ENCODE data around the gene TMEM117.
"Not testable (repeated sequence)": the region's sequence is repeated elsewhere in the genome, so short reads cannot be mapped to it uniquely, and the experiment has no call there.

TMEM117 gene

GRCh38 chr12:44154128-44154527 lies 318.2 kb downstream of the TMEM117 start:
- Histone ChIP-seq H3K4me3 (ENCODE audit: low read depth, low read length) (no peak overlapping the region), H3K27ac (ENCODE audit: low read depth, low read length) (no peak overlapping the region), H3K27me3 (ENCODE audit: control insufficient read depth, insufficient read depth, low read length) (no peaks in the 10 kb centered on the region), H3K9ac (ENCODE audit: low read length) (no peak overlapping the region), H3K9me3 (ENCODE audit: control insufficient read depth, insufficient read depth, low read depth, low read length) (no peaks in the 10 kb centered on the region), H3K36me3 (ENCODE audit: control insufficient read depth, insufficient read depth, low read length) (no peaks in the 10 kb centered on the region), H3K4me1 (ENCODE audit: control insufficient read depth, insufficient read depth, low read length) (peaks cover 5% of the 10 kb centered on the region; the same call in 1 of the 2 replicates)

- Histone ChIP-seq H3K4me3 (ENCODE audit: low read depth, low read length) (no peak overlapping the region), H3K9ac (ENCODE audit: low read length) (no peak overlapping the region), H3K27ac (ENCODE audit: low read depth, low read length) (no peak overlapping the region), H3K27me3 (ENCODE audit: control insufficient read depth, insufficient read depth, low read length) (no peaks in the 10 kb centered on the region), H3K36me3 (ENCODE audit: control insufficient read depth, insufficient read depth, low read length) (no peaks in the 10 kb centered on the region), H3K4me1 (ENCODE audit: control insufficient read depth, insufficient read depth, low read length) (peaks cover 6% of the 10 kb centered on the region; the same call in 1 of the 2 replicates), H3K9me3 (ENCODE audit: control insufficient read depth, insufficient read depth, low read depth, low read length) (no peaks in the 10 kb centered on the region)
Measured at GRCh38 chr12:44155358-44155757, 319.5 kb downstream of the TMEM117 start.

GRCh38 chr12:44157359-44157758 lies 321.5 kb downstream of the TMEM117 start:
- H3K4me1 ChIP-seq (ENCODE audit: control insufficient read depth, insufficient read depth, low read length) = peaks cover 6% of the 10 kb centered on the region; the same call in 1 of the 2 replicates
- no peak overlapping the region for H3K9ac ChIP-seq (ENCODE audit: low read length)
- no peaks in the 10 kb centered on the region for H3K36me3 ChIP-seq (ENCODE audit: control insufficient read depth, insufficient read depth, low read length)
- no peak overlapping the region for H3K4me3 ChIP-seq (ENCODE audit: low read depth, low read length)
- H3K27ac ChIP-seq (ENCODE audit: low read depth, low read length) = no peak overlapping the region
- H3K9me3 ChIP-seq (ENCODE audit: control insufficient read depth, insufficient read depth, low read depth, low read length) = no peaks in the 10 kb centered on the region
- no peaks in the 10 kb centered on the region for H3K27me3 ChIP-seq (ENCODE audit: control insufficient read depth, insufficient read depth, low read length)

GRCh38 chr12:44158746-44159145 lies 322.9 kb downstream of the TMEM117 start:
- no peak overlapping the region for H3K9ac ChIP-seq (ENCODE audit: low read length)
- no peaks in the 10 kb centered on the region for H3K27me3 ChIP-seq (ENCODE audit: control insufficient read depth, insufficient read depth, low read length)
- H3K4me3 ChIP-seq (ENCODE audit: low read depth, low read length) = no peak overlapping the region
- H3K9me3 ChIP-seq (ENCODE audit: control insufficient read depth, insufficient read depth, low read depth, low read length) = no peaks in the 10 kb centered on the region
- no peak overlapping the region for H3K27ac ChIP-seq (ENCODE audit: low read depth, low read length)
- no peaks in the 10 kb centered on the region for H3K36me3 ChIP-seq (ENCODE audit: control insufficient read depth, insufficient read depth, low read length)
- H3K4me1 ChIP-seq (ENCODE audit: control insufficient read depth, insufficient read depth, low read length) = peaks cover 6% of the 10 kb centered on the region; the same call in 1 of the 2 replicates

- Histone ChIP-seq H3K36me3 (ENCODE audit: control insufficient read depth, insufficient read depth, low read length) (no peaks in the 10 kb centered on the region), H3K4me1 (ENCODE audit: control insufficient read depth, insufficient read depth, low read length) (peaks cover 6% of the 10 kb centered on the region; the same call in 1 of the 2 replicates), H3K4me3 (ENCODE audit: low read depth, low read length) (no peak overlapping the region), H3K27ac (ENCODE audit: low read depth, low read length) (no peak overlapping the region; the same call in 1 of the 2 replicates), H3K9me3 (ENCODE audit: control insufficient read depth, insufficient read depth, low read depth, low read length) (no peaks in the 10 kb centered on the region), H3K27me3 (ENCODE audit: control insufficient read depth, insufficient read depth, low read length) (no peaks in the 10 kb centered on the region), H3K9ac (ENCODE audit: low read length) (no peak overlapping the region)
Measured at GRCh38 chr12:44159216-44159615, 323.3 kb downstream of the TMEM117 start.

- Histone ChIP-seq H3K4me1 (ENCODE audit: control insufficient read depth, insufficient read depth, low read length) (peaks cover 6% of the 10 kb centered on the region; the same call in 1 of the 2 replicates), H3K4me3 (ENCODE audit: low read depth, low read length) (no peak overlapping the region), H3K36me3 (ENCODE audit: control insufficient read depth, insufficient read depth, low read length) (no peaks in the 10 kb centered on the region), H3K27me3 (ENCODE audit: control insufficient read depth, insufficient read depth, low read length) (no peaks in the 10 kb centered on the region), H3K27ac (ENCODE audit: low read depth, low read length) (no peak overlapping the region), H3K9me3 (ENCODE audit: control insufficient read depth, insufficient read depth, low read depth, low read length) (no peaks in the 10 kb centered on the region), H3K9ac (ENCODE audit: low read length) (no peak overlapping the region)
Measured at GRCh38 chr12:44159862-44160261, 324.0 kb downstream of the TMEM117 start.

- Histone ChIP-seq H3K27me3 (ENCODE audit: control insufficient read depth, insufficient read depth, low read length) (no peaks in the 10 kb centered on the region), H3K4me1 (ENCODE audit: control insufficient read depth, insufficient read depth, low read length) (peaks cover 6% of the 10 kb centered on the region; the same call in 1 of the 2 replicates), H3K9me3 (ENCODE audit: control insufficient read depth, insufficient read depth, low read depth, low read length) (no peaks in the 10 kb centered on the region), H3K27ac (ENCODE audit: low read depth, low read length) (no peak overlapping the region), H3K4me3 (ENCODE audit: low read depth, low read length) (no peak overlapping the region), H3K36me3 (ENCODE audit: control insufficient read depth, insufficient read depth, low read length) (no peaks in the 10 kb centered on the region), H3K9ac (ENCODE audit: low read length) (no peak overlapping the region)
Measured at GRCh38 chr12:44162961-44163360, 327.1 kb downstream of the TMEM117 start.

- Histone ChIP-seq H3K4me3 (ENCODE audit: low read depth, low read length) (no peak overlapping the region), H3K27ac (ENCODE audit: low read depth, low read length) (no peak overlapping the region), H3K9ac (ENCODE audit: low read length) (no peak overlapping the region), H3K36me3 (ENCODE audit: control insufficient read depth, insufficient read depth, low read length) (no peaks in the 10 kb centered on the region), H3K4me1 (ENCODE audit: control insufficient read depth, insufficient read depth, low read length) (no peaks in the 10 kb centered on the region), H3K27me3 (ENCODE audit: control insufficient read depth, insufficient read depth, low read length) (no peaks in the 10 kb centered on the region), H3K9me3 (ENCODE audit: control insufficient read depth, insufficient read depth, low read depth, low read length) (no peaks in the 10 kb centered on the region)
Measured at GRCh38 chr12:44174053-44174452, 338.2 kb downstream of the TMEM117 start.

GRCh38 chr12:44184499-44185206 lies 348.8 kb downstream of the TMEM117 start:
- Histone ChIP-seq H3K4me3 (ENCODE audit: low read depth, low read length) (no peak overlapping the region), H3K36me3 (ENCODE audit: control insufficient read depth, insufficient read depth, low read length) (no peaks in the 10 kb centered on the region), H3K9ac (ENCODE audit: low read length) (no peak overlapping the region), H3K27me3 (ENCODE audit: control insufficient read depth, insufficient read depth, low read length) (no peaks in the 10 kb centered on the region), H3K27ac (ENCODE audit: low read depth, low read length) (no peak overlapping the region), H3K9me3 (ENCODE audit: control insufficient read depth, insufficient read depth, low read depth, low read length) (no peaks in the 10 kb centered on the region), H3K4me1 (ENCODE audit: control insufficient read depth, insufficient read depth, low read length) (no peaks in the 10 kb centered on the region)

GRCh38 chr12:44193281-44193680 lies 357.4 kb downstream of the TMEM117 start:
- Histone ChIP-seq H3K27ac (ENCODE audit: low read depth, low read length) (no peak overlapping the region), H3K9ac (ENCODE audit: low read length) (no peak overlapping the region), H3K4me1 (ENCODE audit: control insufficient read depth, insufficient read depth, low read length) (no peaks in the 10 kb centered on the region), H3K9me3 (ENCODE audit: control insufficient read depth, insufficient read depth, low read depth, low read length) (no peaks in the 10 kb centered on the region), H3K27me3 (ENCODE audit: control insufficient read depth, insufficient read depth, low read length) (no peaks in the 10 kb centered on the region), H3K36me3 (ENCODE audit: control insufficient read depth, insufficient read depth, low read length) (no peaks in the 10 kb centered on the region), H3K4me3 (ENCODE audit: low read depth, low read length) (no peak overlapping the region)

GRCh38 chr12:44195719-44196118 lies 359.8 kb downstream of the TMEM117 start:
- not testable (repeated sequence) for H3K4me3 ChIP-seq (ENCODE audit: low read depth, low read length); H3K9ac ChIP-seq (ENCODE audit: low read length); H3K27ac ChIP-seq (ENCODE audit: low read depth, low read length); H3K4me1 ChIP-seq (ENCODE audit: control insufficient read depth, insufficient read depth, low read length); H3K9me3 ChIP-seq (ENCODE audit: control insufficient read depth, insufficient read depth, low read depth, low read length); H3K36me3 ChIP-seq (ENCODE audit: control insufficient read depth, insufficient read depth, low read length); H3K27me3 ChIP-seq (ENCODE audit: control insufficient read depth, insufficient read depth, low read length)
